Measurements from ENCODE around the gene SHMT2. TPM values are rescaled to one million over a fixed set of nuclear protein-coding genes. Genes with fewer than 3 reads are reported as not detected.
A peak's percentile ranks its signal among the peaks of the same experiment; 100 is the strongest.

Gene SHMT2
- 120 and 142 TPM in 2 replicates for total RNA-seq

- DNase-seq (ENCODE audit: low read depth in 2 of 2) = peak; percentile 97
These were observed at the start of gene SHMT2 for GRCh38 chr12:57229634-57230380. Gene SHMT2, plus strand, starts transcription at chr12:57229711. Its CDS starts 68 bp downstream, at chr12:57229779.

GRCh38 chr12:57180321-57180989 lies 49.1 kb upstream of the SHMT2 start:
- DNase-seq (ENCODE audit: low read depth in 2 of 2) = no peak

- no peak for DNase-seq (ENCODE audit: low read depth in 2 of 2)
These were observed 48.4 kb upstream of the SHMT2 start for GRCh38 chr12:57181072-57181471.

- DNase-seq (ENCODE audit: low read depth in 2 of 2) = no peak
These were observed 47.9 kb upstream of the SHMT2 start for GRCh38 chr12:57181561-57182155.

GRCh38 chr12:57182918-57183575 lies 46.5 kb upstream of the SHMT2 start:
- peak; percentile 64 to 68 for DNase-seq (ENCODE audit: low read depth in 2 of 2)

- DNase-seq (ENCODE audit: low read depth in 2 of 2) = no peak
These were observed 45.4 kb upstream of the SHMT2 start for GRCh38 chr12:57183939-57184725.

- DNase-seq (ENCODE audit: low read depth in 2 of 2) = no peak
These were observed 44.1 kb upstream of the SHMT2 start for GRCh38 chr12:57185403-57185802.

- DNase-seq (ENCODE audit: low read depth in 2 of 2) = no peak
These were observed 43.5 kb upstream of the SHMT2 start for GRCh38 chr12:57185906-57186508.

- DNase-seq (ENCODE audit: low read depth in 2 of 2) = no peak
These were observed 42.1 kb upstream of the SHMT2 start for GRCh38 chr12:57187222-57188089.

- DNase-seq (ENCODE audit: low read depth in 2 of 2) = no peak
These were observed 41.5 kb upstream of the SHMT2 start for GRCh38 chr12:57188090-57188425.

GRCh38 chr12:57190037-57190436 lies 39.5 kb upstream of the SHMT2 start:
- peak; percentile 37 to 43 for DNase-seq (ENCODE audit: low read depth in 2 of 2)

- no peak for DNase-seq (ENCODE audit: low read depth in 2 of 2)
These were observed 38.7 kb upstream of the SHMT2 start for GRCh38 chr12:57190821-57191220.

GRCh38 chr12:57191410-57191809 lies 38.1 kb upstream of the SHMT2 start:
- DNase-seq (ENCODE audit: low read depth in 2 of 2) = no peak

- no peak for DNase-seq (ENCODE audit: low read depth in 2 of 2)
These were observed 36.6 kb upstream of the SHMT2 start for GRCh38 chr12:57192920-57193319.

- DNase-seq (ENCODE audit: low read depth in 2 of 2) = no peak
These were observed 35.7 kb upstream of the SHMT2 start for GRCh38 chr12:57193706-57194245.

GRCh38 chr12:57194253-57194652 lies 35.3 kb upstream of the SHMT2 start:
- DNase-seq (ENCODE audit: low read depth in 2 of 2) = no peak

GRCh38 chr12:57195186-57195585 lies 34.3 kb upstream of the SHMT2 start:
- no peak for DNase-seq (ENCODE audit: low read depth in 2 of 2)

- no peak for DNase-seq (ENCODE audit: low read depth in 2 of 2)
These were observed 33.7 kb upstream of the SHMT2 start for GRCh38 chr12:57195611-57196371.

GRCh38 chr12:57196439-57196838 lies 33.1 kb upstream of the SHMT2 start:
- DNase-seq (ENCODE audit: low read depth in 2 of 2) = no peak
